HG02840 (cell line): ENCODE results near the gene RBM10.
A peak's percentile ranks its signal among the peaks of the same experiment; 100 is the strongest.

Experiments used
- ATAC-seq: cut with Tn5 transposase; IDR thresholded peaks from one replicate; pipeline ENCODE4 v1.9.1; 2021; ENCODE audit warnings: mild to moderate bottlenecking, moderate library complexity, moderate number of reproducible peaks; ENCODE audit not compliant: unreplicated experiment, low FRiP score

RBM10 gene

DNA sequence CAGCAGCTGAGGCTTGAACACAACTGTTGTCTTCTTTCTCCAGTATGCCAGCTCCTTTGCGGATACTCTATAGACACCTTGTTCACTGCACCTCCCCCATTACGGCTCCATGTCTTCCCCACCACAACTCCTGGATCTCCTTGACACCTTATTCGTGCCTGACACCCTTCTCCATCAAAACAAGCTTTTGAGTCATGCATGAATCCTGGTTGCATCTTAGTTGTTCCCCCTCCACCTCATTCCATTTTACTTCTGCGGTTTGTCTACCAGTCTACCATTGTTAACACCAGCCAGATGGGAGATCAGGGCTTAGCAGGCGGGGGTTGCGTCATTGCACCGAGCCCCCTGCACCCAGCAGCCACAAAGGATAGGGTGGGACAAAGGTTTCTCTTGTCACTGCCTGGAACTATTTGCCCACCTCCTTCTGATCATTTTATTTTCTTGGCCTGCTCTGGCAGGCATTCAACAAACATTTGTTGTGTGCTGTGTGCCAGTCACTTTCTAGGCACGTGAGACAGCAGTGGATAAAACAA lies 71.4 kb downstream of the RBM10 start:
- no peak for ATAC-seq

- no peak for ATAC-seq
These were observed 72.3 kb downstream of the RBM10 start for GRCh38 chrX:47217121-47217851.

- ATAC-seq, result peak; percentile 91
These were observed 72.8 kb downstream of the RBM10 start for GRCh38 chrX:47217852-47218279.

DNA sequence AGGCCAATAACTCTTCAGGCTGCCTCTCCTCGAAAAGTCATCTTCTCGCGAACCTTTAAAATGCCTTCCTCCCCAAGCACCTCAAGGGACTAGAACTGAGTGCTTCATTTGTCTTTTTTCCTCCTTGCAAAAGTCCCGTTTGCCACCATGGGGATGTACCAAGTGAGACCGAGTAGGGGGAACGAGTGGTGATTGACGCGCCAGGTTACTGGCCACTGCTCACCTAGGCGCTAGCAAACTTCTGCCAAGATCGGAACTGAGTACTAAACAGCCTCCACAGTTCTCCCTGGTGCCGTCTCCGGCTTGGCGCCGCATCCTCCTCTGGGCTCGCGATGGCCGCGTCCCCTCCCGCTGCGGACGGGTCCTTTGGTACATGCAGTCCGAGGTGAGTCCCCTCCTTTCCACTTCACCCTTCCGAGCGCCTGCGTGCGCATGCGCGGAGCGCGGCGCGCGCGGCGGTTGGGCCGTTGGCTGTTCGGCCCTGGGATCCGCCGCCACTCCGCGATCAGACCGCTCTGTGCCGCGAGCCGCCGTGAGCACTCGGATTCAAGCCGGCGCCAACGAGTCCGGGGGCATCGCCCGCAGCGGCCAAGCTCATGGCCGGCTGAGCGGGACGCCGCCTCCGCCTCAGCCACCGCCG lies 73.4 kb downstream of the RBM10 start, which contains the start of gene CDK16:
TSS of gene CDK16 (plus strand) at position 402 of the 640 bp plus-strand sequence. CDS start 4,877 bp downstream, outside the sequence.
- ATAC-seq, result peak; percentile 38

- no peak for ATAC-seq
These were observed 74.1 kb downstream of the RBM10 start for GRCh38 chrX:47218920-47219815.

DNA sequence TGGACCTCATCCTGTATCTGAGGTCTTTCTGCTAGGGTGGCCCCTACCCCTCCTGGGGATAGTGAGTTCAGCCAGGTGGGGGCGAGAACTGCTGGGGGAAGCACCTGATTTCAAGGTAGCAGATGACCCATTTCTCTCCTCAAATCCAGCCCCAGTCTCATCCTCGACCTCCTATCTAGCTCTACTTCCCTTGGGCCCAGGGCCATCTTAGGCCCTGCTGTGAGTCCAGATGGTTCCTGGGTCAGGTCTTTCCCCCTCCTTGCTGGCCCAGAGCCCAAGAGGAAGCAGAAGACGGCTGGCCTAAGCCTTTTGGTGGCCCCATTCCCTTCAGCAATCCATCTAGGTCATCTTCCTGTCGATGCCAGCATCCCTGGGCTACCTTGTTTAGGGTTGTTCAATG lies 76.7 kb downstream of the RBM10 start:
- no peak for ATAC-seq

- no peak for ATAC-seq
These were observed 77.8 kb downstream of the RBM10 start for GRCh38 chrX:47222751-47223350.

DNA sequence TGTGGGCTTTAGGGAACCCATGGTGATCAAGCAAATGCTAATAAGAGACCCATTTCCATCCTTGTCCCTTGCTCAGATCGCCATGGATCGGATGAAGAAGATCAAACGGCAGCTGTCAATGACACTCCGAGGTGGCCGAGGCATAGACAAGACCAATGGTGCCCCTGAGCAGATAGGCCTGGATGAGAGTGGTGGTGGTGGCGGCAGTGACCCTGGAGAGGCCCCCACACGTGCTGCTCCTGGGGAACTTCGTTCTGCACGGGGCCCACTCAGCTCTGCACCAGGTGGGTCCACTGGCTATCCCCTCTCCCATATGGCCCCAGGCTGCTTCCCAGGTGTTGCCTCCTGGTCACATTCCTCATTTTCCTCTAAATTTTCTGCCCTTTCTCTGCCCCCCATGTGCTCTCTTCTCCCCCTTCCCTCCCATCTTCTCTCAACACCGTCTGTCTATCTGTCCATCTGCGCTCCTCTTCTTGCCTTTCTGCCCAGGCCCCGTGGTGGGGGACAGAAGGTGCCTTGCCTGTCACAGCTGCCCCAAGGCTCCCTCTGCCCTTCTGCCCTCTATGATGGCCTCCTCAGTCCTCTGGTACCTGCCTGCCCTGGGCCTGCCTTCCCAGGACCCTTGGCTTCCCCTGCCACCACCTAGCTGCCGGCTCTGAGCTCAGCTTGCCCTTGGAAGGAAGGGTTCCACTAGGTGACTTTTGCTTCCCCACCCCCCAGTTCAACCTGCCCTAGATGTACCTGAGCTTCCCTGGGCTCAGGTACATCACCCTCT lies 78.6 kb downstream of the RBM10 start:
- ATAC-seq, result no peak

GRCh38 chrX:47224266-47224895 lies 79.4 kb downstream of the RBM10 start:
- no peak for ATAC-seq

DNA sequence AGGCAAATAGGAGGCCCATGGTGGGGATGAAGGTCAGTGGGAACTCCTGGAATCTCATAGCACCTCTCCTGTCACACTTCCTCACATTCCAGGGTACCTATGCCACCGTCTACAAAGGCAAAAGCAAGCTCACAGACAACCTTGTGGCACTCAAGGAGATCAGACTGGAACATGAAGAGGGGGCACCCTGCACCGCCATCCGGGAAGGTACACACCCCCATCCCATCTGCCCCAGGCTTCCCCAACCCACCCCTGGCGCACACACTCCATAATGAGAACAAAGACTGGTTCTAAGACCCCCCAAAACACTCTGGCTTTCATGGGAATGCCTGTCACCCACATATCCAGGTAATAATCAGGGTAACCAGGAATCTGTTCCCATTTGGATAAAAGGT lies 79.9 kb downstream of the RBM10 start:
- no peak for ATAC-seq

DNA sequence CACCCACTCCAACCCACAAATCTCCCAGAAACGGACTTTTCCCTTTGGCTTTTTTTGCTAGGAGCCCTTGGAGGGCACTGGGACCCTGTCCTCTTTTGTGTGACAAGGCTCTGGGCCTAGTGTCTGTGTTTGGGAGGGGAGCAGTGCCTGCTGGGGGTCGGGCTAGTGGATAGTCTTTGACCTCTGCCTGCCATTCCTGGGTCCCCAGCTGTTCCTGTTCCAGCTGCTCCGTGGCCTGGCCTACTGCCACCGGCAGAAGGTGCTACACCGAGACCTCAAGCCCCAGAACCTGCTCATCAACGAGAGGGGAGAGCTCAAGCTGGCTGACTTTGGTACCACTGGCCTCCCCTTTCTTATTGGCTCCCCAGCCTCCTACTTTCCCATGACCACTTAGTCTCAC lies 81.0 kb downstream of the RBM10 start:
- ATAC-seq, result no peak

DNA sequence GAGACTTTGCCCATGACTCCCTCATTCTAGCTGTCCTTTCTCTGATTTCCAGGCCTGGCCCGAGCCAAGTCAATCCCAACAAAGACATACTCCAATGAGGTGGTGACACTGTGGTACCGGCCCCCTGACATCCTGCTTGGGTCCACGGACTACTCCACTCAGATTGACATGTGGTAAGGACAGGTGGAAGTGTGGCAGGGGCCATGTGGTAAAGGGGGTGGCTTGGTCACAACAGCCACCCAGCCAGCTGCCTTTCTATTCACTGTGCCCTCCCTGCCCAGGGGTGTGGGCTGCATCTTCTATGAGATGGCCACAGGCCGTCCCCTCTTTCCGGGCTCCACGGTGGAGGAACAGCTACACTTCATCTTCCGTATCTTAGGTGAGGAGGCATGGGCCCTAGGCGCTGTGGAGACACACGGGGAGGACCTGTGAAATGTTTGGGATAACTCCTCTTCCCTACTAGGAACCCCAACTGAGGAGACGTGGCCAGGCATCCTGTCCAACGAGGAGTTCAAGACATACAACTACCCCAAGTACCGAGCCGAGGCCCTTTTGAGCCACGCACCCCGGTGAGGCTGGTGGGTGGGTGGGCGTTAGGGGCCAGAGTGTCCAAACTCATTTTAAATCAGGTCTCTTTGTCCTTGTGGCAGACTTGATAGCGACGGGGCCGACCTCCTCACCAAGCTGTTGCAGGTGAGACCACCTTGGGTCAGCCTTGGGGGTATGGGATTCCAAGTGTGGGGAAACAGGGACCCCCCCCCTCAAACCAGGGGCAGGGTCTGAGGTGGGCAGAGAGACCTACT lies 81.7 kb downstream of the RBM10 start:
- ATAC-seq, result no peak

GRCh38 chrX:47227334-47227583 lies 82.2 kb downstream of the RBM10 start:
- ATAC-seq, result no peak

DNA sequence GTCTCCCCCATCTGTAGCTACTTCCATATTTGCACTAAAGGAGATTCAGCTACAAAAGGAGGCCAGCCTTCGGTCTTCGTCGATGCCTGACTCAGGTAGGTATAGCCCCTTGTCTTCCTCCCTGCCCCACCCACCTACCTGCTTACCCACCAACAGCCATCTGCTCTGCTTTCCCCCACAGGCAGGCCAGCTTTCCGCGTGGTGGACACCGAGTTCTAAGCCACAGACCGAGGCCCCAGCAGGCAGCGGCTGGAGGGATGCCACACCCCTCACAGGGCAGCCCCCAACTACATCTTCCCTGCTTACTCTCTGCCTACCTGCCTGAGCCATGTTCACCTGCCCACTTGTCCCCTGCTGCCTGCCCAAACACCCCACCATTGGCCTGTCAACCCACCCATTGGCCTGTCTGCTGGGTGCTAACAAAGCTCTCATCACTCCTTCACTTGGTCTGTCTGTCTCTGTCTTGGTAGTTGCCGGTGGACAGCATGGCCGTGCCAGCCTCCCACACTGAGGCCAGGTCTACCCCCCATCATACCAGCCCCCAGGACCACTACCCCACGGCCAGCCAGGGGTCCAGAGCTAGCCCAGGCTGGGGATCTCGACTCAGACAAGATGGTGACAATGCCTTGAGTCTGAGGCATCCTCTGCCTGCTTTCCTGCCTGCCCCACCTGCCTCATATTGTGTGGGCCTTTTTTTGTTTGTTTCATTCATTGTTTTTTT lies 83.7 kb downstream of the RBM10 start:
- ATAC-seq, result no peak

- ATAC-seq, result no peak
These were observed 84.4 kb downstream of the RBM10 start for GRCh38 chrX:47229427-47229826.

- no peak for ATAC-seq
These were observed 85.3 kb downstream of the RBM10 start for GRCh38 chrX:47230136-47230868.

DNA sequence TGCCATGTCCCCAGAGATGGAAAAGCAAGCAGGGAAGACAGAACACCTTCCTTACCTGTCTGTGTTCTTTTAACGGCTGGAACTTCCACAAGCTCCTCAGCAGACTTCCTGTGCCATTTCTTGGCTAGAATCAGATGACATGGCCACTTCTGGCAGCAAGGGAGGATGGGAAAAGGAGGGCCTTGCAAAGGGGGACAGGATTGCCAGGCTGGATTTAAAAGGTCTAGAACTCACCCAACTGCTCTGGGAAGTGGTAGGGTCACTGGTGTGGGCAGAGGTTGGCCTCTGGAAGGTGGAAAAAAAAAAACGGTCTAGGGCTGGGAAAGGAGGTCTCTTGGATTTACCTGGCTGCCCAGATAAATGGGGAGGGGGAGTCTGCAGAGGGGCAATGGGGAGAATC lies 86.1 kb downstream of the RBM10 start:
- no peak for ATAC-seq
